GM12878 (cell line): ENCODE measurements around the gene NFATC3. TPM values are rescaled to one million over a fixed set of nuclear protein-coding genes. Genes with fewer than 3 reads are reported as not detected.

ENCODE experiments used
- ATF7 ChIP-seq: fragments of 450-650 bp; IDR thresholded peaks from 2 replicates; pipeline ENCODE4 v1.6.1; 2016; ENCODE audit warnings: low read depth, mild to moderate bottlenecking
- BACH1 ChIP-seq: fragments of 450-650 bp; IDR thresholded peaks from 2 replicates; pipeline ENCODE4 v1.6.1; 2017; ENCODE audit warnings: mild to moderate bottlenecking, borderline replicate concordance
- BCL3 ChIP-seq: IDR thresholded peaks from 2 replicates; pipeline ENCODE4 v1.6.1; 2011; ENCODE audit warnings: borderline replicate concordance, low read depth, mild to moderate bottlenecking, moderate library complexity, low read length; ENCODE audit not compliant: insufficient read depth, poor library complexity, severe bottlenecking
- E2F8 ChIP-seq: fragments of 450-650 bp; IDR thresholded peaks from 2 replicates; pipeline ENCODE4 v1.6.1; 2018; ENCODE audit warnings: mild to moderate bottlenecking, low read depth, moderate library complexity; ENCODE audit not compliant: partially characterized antibody
- RBBP5 ChIP-seq: fragments of 200-600 bp; sonication (generic); conservative IDR thresholded peaks from 2 replicates; pipeline ENCODE4 v1.6.1; 2016
- SMC3 ChIP-seq: IDR thresholded peaks from 2 replicates; pipeline ENCODE4 v1.6.1; 2011; ENCODE audit warnings: low read length, improper control_type of control experiment, borderline replicate concordance
- TCF12 ChIP-seq: IDR thresholded peaks from 2 replicates; pipeline ENCODE4 v1.6.1; 2011; ENCODE audit warnings: low read depth, mild to moderate bottlenecking, low read length
- ZBED1 ChIP-seq: IDR thresholded peaks from 2 replicates; pipeline ENCODE4 v1.6.1; 2016; ENCODE audit warnings: borderline replicate concordance
- polyA plus RNA-seq, 11 experiments: library from polyadenylated mRNA; depleted of rRNA in 4 of 11; unstranded in 6 of 11; stranded (reverse) in 5 of 11; fragments of >200 nt; fragmentation: Nextera tagmentation in 4 of 11; fragmentation: Illumina TruSeq in 1 of 11; extraction: Ambion mirVana in 4 of 11; extraction: Trizol in 1 of 11; gene quantifications; 1 replicate in 1 of 11; 2 replicates in 10 of 11; pipeline versions ENCODE4 v1.2.1 to v1.2.3, GENCODE V29; 2011 to 2016; ENCODE audit warnings: inconsistent platforms in 2 of 11, missing spikeins in 2 of 11, low read depth in 1 of 11
- total RNA-seq, 4 experiments: library from RNA; depleted of rRNA in 3 of 4; stranded (reverse); fragments of >200 nt in 3 of 4; fragmentation: Illumina TruSeq in 1 of 4; extraction: Trizol in 1 of 4; gene quantifications; 2 replicates each; pipeline versions ENCODE4 v1.2.1 to v1.2.3, GENCODE V29; 2013 to 2021
- TF ChIP-seq, protein P1 (sequence below): fragments of 150-350 bp; IDR thresholded peaks from 2 replicates; pipeline ENCODE4 v1.6.1; 2016; ENCODE audit warnings: low read depth, low read length

NFATC3 gene
- total and polyA plus RNA-seq, 10 of the 15 experiments (the other 5 are each of a cell fraction or from before 2014, with no cell fraction given), result 4.2 to 37.6 (median 24.9) TPM

DNA sequence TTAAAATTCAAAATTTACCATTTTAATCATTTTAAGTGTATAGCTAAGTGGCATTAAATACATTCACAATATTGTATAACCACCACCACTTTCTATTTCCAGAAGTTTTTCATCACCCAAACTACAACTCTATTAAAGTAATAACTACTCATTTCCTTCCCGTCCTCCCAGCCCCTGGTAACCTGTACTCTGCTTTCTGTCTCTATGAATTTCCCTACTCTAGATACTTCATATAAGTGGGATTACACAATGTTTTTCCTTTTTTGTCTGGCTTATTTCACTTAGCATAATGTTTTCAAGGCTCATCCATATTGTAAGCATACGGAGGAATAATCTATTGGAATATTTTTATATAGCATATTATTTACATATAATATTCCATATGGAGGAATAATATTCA lies 121.1 kb downstream of the NFATC3 start (continued):
- TF ChIP-seq E2F8, result no peak
- TF ChIP-seq RBBP5, result no peak
- no peak for TF ChIP-seq BCL3
- no peak for TF ChIP-seq ATF7
- TF ChIP-seq ZBED1, result no peak
- TF ChIP-seq, protein P1, sequence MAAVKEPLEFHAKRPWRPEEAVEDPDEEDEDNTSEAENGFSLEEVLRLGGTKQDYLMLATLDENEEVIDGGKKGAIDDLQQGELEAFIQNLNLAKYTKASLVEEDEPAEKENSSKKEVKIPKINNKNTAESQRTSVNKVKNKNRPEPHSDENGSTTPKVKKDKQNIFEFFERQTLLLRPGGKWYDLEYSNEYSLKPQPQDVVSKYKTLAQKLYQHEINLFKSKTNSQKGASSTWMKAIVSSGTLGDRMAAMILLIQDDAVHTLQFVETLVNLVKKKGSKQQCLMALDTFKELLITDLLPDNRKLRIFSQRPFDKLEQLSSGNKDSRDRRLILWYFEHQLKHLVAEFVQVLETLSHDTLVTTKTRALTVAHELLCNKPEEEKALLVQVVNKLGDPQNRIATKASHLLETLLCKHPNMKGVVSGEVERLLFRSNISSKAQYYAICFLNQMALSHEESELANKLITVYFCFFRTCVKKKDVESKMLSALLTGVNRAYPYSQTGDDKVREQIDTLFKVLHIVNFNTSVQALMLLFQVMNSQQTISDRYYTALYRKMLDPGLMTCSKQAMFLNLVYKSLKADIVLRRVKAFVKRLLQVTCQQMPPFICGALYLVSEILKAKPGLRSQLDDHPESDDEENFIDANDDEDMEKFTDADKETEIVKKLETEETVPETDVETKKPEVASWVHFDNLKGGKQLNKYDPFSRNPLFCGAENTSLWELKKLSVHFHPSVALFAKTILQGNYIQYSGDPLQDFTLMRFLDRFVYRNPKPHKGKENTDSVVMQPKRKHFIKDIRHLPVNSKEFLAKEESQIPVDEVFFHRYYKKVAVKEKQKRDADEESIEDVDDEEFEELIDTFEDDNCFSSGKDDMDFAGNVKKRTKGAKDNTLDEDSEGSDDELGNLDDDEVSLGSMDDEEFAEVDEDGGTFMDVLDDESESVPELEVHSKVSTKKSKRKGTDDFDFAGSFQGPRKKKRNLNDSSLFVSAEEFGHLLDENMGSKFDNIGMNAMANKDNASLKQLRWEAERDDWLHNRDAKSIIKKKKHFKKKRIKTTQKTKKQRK, result no peak
- TF ChIP-seq TCF12, result no peak
- TF ChIP-seq SMC3, result no peak
- no peak for TF ChIP-seq BACH1
